Thymus (tissue), 11 donors: Measurements from ENCODE around the gene ASCC1. TPM values are rescaled to one million over a fixed set of nuclear protein-coding genes. Genes with fewer than 3 reads are reported as not detected.

Source experiments
- DNase-seq, 9 donors: peaks; one replicate each; pipeline ENCODE4 v3.0.0-alpha.2; 2013; ENCODE audit warnings: low spot score in 9 of 9, low read depth in 6 of 9, missing footprints in 1 of 9
- H3K27ac ChIP-seq, 2 donors: one replicate each; pipeline ENCODE4 v1.5.1; 2013; ENCODE audit warnings: control low read depth in 1 of 2, low read depth in 1 of 2, low read length in 1 of 2, mild to moderate bottlenecking in 1 of 2, moderate library complexity in 1 of 2
- H3K27me3 ChIP-seq, 2 donors: one replicate each; pipeline ENCODE4 v1.5.1; 2013; ENCODE audit warnings: low read length in 1 of 2; ENCODE audit not compliant: control insufficient read depth in 2 of 2, insufficient read depth in 1 of 2
- H3K36me3 ChIP-seq, 2 donors: one replicate each; pipeline ENCODE4 v1.5.1; 2013; ENCODE audit warnings: low read length in 1 of 2, mild to moderate bottlenecking in 1 of 2, moderate library complexity in 1 of 2; ENCODE audit not compliant: control insufficient read depth in 2 of 2, insufficient read depth in 2 of 2
- H3K4me1 ChIP-seq, 2 donors: one replicate each; pipeline ENCODE4 v1.5.1; 2013; ENCODE audit warnings: low read length in 2 of 2; ENCODE audit not compliant: control insufficient read depth in 2 of 2, insufficient read depth in 2 of 2
- H3K4me3 ChIP-seq, 2 donors: one replicate each; pipeline ENCODE4 v1.5.1; 2013; ENCODE audit warnings: low read length in 2 of 2, control low read depth in 1 of 2, mild to moderate bottlenecking in 1 of 2
- H3K9me3 ChIP-seq, 2 donors: one replicate each; pipeline ENCODE4 v1.5.1; 2013; ENCODE audit warnings: low read length in 1 of 2, mild to moderate bottlenecking in 1 of 2; ENCODE audit not compliant: control insufficient read depth in 2 of 2, insufficient read depth in 1 of 2
- WGBS: extraction: QIAGEN DNeasy Blood & Tissue Kit; methylation state at CpG from one replicate; pipeline ENCODE4 v1.1.7; 2013; 5-methylcytosine and 5-hydroxymethylcytosine counted together
- polyA plus RNA-seq: library from polyadenylated mRNA; stranded (reverse); fragments of 200-250 nt; gene quantifications from one replicate; pipeline ENCODE4 v1.2.3, GENCODE V29; 2013
- total RNA-seq: library from RNA; stranded (reverse); fragments of 120-200 nt; gene quantifications from one replicate; pipeline ENCODE4 v1.2.4, GENCODE V29; 2013
- donor health status: healthy.

ASCC1 gene
- total and polyA plus RNA-seq, 2 donors: 22.1 to 29.7 TPM

DNA sequence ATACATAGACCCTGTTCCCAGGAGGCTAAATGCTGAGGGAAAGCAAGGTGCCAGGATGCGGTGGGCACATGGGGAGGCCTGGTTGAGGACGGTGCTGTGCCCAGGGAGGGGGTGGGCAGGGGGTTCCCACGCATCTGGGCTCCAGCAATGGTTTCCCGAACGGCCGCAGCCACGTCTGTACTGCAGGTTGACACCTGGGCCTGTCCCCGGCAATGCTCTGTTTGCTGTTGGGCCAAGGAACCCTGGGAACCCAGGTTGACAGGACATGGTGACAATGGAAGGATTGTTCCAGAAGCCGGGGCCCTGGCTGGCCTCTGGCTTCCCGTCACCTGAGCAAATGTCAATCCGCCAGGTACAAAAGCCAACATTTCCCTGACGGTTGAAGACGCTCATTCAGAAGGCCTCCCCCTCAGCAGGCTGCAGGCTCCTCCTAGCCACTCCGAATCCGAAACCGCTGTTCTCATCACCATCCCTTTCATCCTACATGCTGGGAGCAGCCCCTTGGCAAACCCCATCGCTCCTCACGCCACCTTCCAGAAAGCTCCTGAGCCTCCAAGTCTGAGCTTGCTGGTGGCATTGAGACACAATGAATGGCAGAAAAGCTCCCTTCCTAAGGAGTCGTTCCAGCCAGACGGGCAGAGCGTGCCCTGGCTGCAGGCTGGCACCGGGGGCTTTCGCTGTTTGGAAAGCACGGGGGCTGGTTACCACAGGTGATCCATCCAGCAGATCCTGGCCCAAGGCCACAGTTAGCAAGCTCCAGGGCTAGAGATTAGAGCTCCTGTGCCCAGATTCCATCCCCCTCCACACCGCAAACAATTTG lies 158.9 kb downstream of the ASCC1 start:
- DNase-seq: no peak
- Histone ChIP-seq H3K4me3 (no peak overlapping the region), H3K27ac (peak overlapping the region in 1 of 2 donors; percentile 10), H3K4me1 (peaks cover 0 to 19% of the 10 kb centered on the region in 2 donors), H3K9me3 (no peaks in the 10 kb centered on the region), H3K36me3 (peaks cover 11 to 14% of the 10 kb centered on the region in 2 donors), H3K27me3 (no peaks in the 10 kb centered on the region)
- 96% methylated on average over 25 of the region's 25 CpGs for WGBS

GRCh38 chr10:72056113-72056512 lies 160.0 kb downstream of the ASCC1 start:
- WGBS: 96% methylated on average over 5 of the region's 5 CpGs
- H3K27me3 ChIP-seq: no peaks in the 10 kb centered on the region
- peaks cover 0 to 13% of the 10 kb centered on the region in 2 donors for H3K4me1 ChIP-seq
- no peak for DNase-seq
- H3K9me3 ChIP-seq: no peaks in the 10 kb centered on the region
- no peak overlapping the region for H3K27ac ChIP-seq
- H3K36me3 ChIP-seq: peaks cover 3 to 5% of the 10 kb centered on the region in 2 donors
- H3K4me3 ChIP-seq: no peak overlapping the region

DNA sequence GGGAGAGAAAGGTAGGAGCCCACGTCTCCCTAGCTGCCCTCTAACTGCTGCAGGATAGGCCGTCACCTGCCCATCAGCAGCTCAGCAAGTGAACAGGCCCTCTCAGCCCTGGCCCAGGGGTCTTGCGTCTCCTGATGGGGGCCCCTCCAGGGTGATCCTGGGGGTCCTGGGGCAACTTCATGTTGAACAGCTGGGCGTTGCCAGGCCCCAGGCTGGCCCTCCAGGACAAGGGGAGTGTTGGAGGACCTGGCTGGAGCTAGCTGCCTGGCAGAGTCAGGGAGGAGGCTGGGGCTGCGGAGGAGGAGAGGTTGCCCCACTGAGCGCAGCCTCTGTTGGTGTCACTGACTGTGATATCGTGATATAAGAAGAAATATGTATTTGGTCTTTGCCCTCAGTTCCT lies 162.4 kb downstream of the ASCC1 start:
- Histone ChIP-seq H3K4me3 (no peak overlapping the region), H3K27me3 (no peaks in the 10 kb centered on the region), H3K36me3 (no peaks in the 10 kb centered on the region), H3K27ac (peak overlapping the region in 1 of 2 donors; percentile 33), H3K9me3 (peaks cover 1 to 5% of the 10 kb centered on the region in 2 donors), H3K4me1 (peaks cover 0 to 2% of the 10 kb centered on the region in 2 donors)
- no peak for DNase-seq
- 97% methylated on average over 7 of the region's 7 CpGs for WGBS

DNA sequence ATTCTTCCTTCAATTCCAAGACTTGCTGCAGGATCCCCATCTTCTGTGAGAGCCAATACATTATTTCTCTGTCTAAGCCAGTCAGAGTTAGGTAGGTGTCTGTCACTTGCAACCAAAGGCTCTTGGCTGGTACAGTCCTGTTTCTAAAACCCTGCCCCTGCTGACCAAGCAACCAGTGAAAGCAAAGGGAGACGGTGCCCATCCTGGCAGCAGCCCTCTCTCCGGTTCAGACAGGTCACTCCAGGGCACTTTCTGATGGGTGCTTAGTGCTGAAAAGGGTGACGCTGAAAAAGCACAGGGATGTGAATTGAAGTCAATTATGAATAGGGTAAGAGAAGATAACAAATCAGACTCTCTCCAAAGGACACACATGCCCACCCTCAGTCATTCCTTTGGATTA lies 165.2 kb downstream of the ASCC1 start:
- Histone ChIP-seq H3K36me3 (no peaks in the 10 kb centered on the region), H3K4me3 (no peak overlapping the region), H3K27me3 (no peaks in the 10 kb centered on the region), H3K4me1 (peaks cover 0 to 3% of the 10 kb centered on the region in 2 donors), H3K27ac (no peak overlapping the region), H3K9me3 (peaks cover 1 to 5% of the 10 kb centered on the region in 2 donors)
- WGBS: 84% methylated on average over 3 of the region's 3 CpGs
- no peak for DNase-seq

DNA sequence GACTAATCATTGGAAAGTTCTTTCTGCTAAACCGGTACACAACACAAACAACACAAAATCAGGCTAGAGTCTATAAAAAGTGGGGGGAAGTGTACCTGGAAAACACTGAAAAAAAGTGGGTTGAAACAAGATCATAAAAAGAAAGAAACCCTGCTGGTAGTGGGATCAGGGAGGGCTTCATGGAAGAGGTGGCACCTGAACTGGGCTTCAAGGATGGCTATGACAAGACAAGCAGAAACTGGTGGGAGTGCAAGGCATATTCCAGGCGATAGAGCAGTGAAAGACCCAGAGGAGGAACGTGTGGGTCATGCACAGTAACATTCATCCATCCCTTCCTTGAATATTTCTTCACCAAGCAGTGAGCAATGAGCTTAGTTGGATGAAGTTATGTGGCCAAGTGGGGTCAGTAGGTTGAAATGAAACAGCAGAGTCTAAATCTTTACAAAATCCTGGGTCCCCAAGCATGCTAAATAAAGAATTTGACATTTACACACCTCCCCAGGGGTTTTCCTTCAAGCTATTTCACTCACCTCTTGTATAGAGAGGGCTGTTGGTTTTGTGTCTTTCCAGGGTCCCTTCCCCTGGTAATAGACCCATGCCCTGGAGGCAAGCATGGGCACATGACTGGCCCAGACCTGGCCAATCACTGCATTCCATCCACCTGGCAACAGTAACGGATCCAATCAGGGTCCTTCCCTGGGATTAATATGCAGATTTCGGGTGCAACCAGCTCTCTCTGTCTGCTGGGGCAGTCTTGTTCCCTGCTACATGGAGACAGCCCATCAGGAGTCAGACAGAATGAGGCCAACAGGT lies 165.9 kb downstream of the ASCC1 start:
- H3K9me3 ChIP-seq: peaks cover 1 to 5% of the 10 kb centered on the region in 2 donors
- H3K36me3 ChIP-seq: no peaks in the 10 kb centered on the region
- no peak overlapping the region for H3K4me3 ChIP-seq
- no peak overlapping the region for H3K27ac ChIP-seq
- H3K27me3 ChIP-seq: no peaks in the 10 kb centered on the region
- no peak for DNase-seq
- 98% methylated on average over 5 of the region's 5 CpGs for WGBS
- peaks cover 0 to 6% of the 10 kb centered on the region in 2 donors for H3K4me1 ChIP-seq

- Histone ChIP-seq H3K9me3 (peaks cover 1 to 5% of the 10 kb centered on the region in 2 donors), H3K4me1 (peaks cover 0 to 6% of the 10 kb centered on the region in 2 donors), H3K36me3 (no peaks in the 10 kb centered on the region), H3K27ac (no peak overlapping the region), H3K4me3 (no peak overlapping the region), H3K27me3 (no peaks in the 10 kb centered on the region)
- 93% methylated on average over 1 of the region's 1 CpG for WGBS
- no peak for DNase-seq
Observed at GRCh38 chr10:72049472-72049871, 166.6 kb downstream of the ASCC1 start.

- peak; percentile 77 to 97 (median 92) for DNase-seq
- H3K4me3 ChIP-seq: no peak overlapping the region
- H3K36me3 ChIP-seq: no peaks in the 10 kb centered on the region
- WGBS: 30% methylated on average over 12 of the region's 12 CpGs
- no peaks in the 10 kb centered on the region for H3K27me3 ChIP-seq
- no peak overlapping the region for H3K27ac ChIP-seq
- H3K4me1 ChIP-seq: peaks cover 0 to 6% of the 10 kb centered on the region in 2 donors
- H3K9me3 ChIP-seq: peaks cover 1 to 5% of the 10 kb centered on the region in 2 donors
Observed at GRCh38 chr10:72048450-72049124, 167.5 kb downstream of the ASCC1 start.
